Thyroid gland (tissue), 4 donors: ENCODE measurements around the gene LIF.
A peak's percentile ranks its signal among the peaks of the same experiment; 100 is the strongest.

Experiments used
- CTCF ChIP-seq, 6 experiments: fragments of 200-600 bp in 3 of 6; fragments of 450-650 bp in 3 of 6; sonication (generic) in 3 of 6; IDR thresholded peaks; one replicate each; pipeline ENCODE4 v1.5.1; 2016 to 2019; ENCODE audit warnings: antibody characterized with exemption in 6 of 6, mild to moderate bottlenecking in 2 of 6, inconsistent platforms in 1 of 6, moderate library complexity in 1 of 6
- POLR2A ChIP-seq, 2 donors: fragments of 450-650 bp; IDR thresholded peaks; one replicate each; pipeline ENCODE4 v1.6.1; 2017; ENCODE audit warnings: antibody characterized with exemption in 2 of 2, mild to moderate bottlenecking in 2 of 2, moderate library complexity in 1 of 2

- no peak for TF ChIP-seq POLR2A (IDR thresholded peaks at IDR 0.05)
- peak; percentile 70 to 87 (median 78) for TF ChIP-seq CTCF (IDR thresholded peaks at IDR 0.05)
These were observed 40.5 kb upstream of the LIF start for GRCh38 chr22:30286813-30287647.
